Omental fat pad (tissue), 4 donors: Measurements from ENCODE around the gene PLCB2. TPM values are rescaled to one million over a fixed set of nuclear protein-coding genes. Genes with fewer than 3 reads are reported as not detected.

Experiments
- ATAC-seq: fragments of 150-250 bp; one replicate; pipeline ENCODE4 v1.9.1; 2016; ENCODE audit warnings: mild to moderate bottlenecking, moderate library complexity; ENCODE audit not compliant: low FRiP score
- DNase-seq: peaks from one replicate; pipeline ENCODE4 v3.0.0-alpha.2; 2019; ENCODE audit warnings: low spot score
- CTCF ChIP-seq, 3 donors: fragments of 450-650 bp; IDR thresholded peaks; one replicate each; pipeline ENCODE4 v1.5.1; 2016 to 2017; ENCODE audit warnings: antibody characterized with exemption in 3 of 3, mild to moderate bottlenecking in 3 of 3, moderate library complexity in 2 of 3
- total RNA-seq, 4 donors: library from RNA; depleted of rRNA; stranded (reverse); fragments of >200 nt; gene quantifications; one replicate each; pipeline ENCODE4 v1.1.0, GENCODE V29; 2016

Gene PLCB2
- total RNA-seq, 4 donors from 2014 or later: 12.0 to 35.1 (median 25.0) TPM

- ATAC-seq: no peak
- no peak for DNase-seq
- no peak for TF ChIP-seq CTCF (IDR thresholded peaks at IDR 0.05)
Measured at GRCh38 chr15:40254452-40254851, 53.3 kb downstream of the PLCB2 start.

- DNase-seq: no peak
- no peak for ATAC-seq
Measured at GRCh38 chr15:40253167-40253790, 54.5 kb downstream of the PLCB2 start.

GRCh38 chr15:40252438-40253166 lies 55.1 kb downstream of the PLCB2 start:
- DNase-seq (no peak), ATAC-seq (peak; percentile 38)
- no peak for TF ChIP-seq CTCF (IDR thresholded peaks at IDR 0.05)

More at GRCh38 chr15:40253167-40253790, 54.5 kb downstream of the PLCB2 start:
- no peak for TF ChIP-seq CTCF (IDR thresholded peaks at IDR 0.05)

GRCh38 chr15:40252141-40252437 lies 55.6 kb downstream of the PLCB2 start:
- DNase-seq (no peak), ATAC-seq (no peak)
- no peak for TF ChIP-seq CTCF (IDR thresholded peaks at IDR 0.05)

- ATAC-seq (no peak), DNase-seq (no peak)
- no peak for TF ChIP-seq CTCF (IDR thresholded peaks at IDR 0.05)
Measured at GRCh38 chr15:40251486-40252140, 56.1 kb downstream of the PLCB2 start.

- no peak for DNase-seq
- no peak for ATAC-seq
- TF ChIP-seq CTCF (IDR thresholded peaks at IDR 0.05): no peak
Measured at GRCh38 chr15:40250771-40251483, 56.8 kb downstream of the PLCB2 start.
